ENCODE data around the gene E2F6. TPM values are rescaled to one million over a fixed set of nuclear protein-coding genes. Genes with fewer than 3 reads are reported as not detected.
A peak's percentile ranks its signal among the peaks of the same experiment; 100 is the strongest.

Gene E2F6
- total and polyA plus RNA-seq, 2 of the 13 experiments (the other 11 are each of a cell fraction or from before 2014, with no cell fraction given) = 27.3 to 36.0 TPM

DNA sequence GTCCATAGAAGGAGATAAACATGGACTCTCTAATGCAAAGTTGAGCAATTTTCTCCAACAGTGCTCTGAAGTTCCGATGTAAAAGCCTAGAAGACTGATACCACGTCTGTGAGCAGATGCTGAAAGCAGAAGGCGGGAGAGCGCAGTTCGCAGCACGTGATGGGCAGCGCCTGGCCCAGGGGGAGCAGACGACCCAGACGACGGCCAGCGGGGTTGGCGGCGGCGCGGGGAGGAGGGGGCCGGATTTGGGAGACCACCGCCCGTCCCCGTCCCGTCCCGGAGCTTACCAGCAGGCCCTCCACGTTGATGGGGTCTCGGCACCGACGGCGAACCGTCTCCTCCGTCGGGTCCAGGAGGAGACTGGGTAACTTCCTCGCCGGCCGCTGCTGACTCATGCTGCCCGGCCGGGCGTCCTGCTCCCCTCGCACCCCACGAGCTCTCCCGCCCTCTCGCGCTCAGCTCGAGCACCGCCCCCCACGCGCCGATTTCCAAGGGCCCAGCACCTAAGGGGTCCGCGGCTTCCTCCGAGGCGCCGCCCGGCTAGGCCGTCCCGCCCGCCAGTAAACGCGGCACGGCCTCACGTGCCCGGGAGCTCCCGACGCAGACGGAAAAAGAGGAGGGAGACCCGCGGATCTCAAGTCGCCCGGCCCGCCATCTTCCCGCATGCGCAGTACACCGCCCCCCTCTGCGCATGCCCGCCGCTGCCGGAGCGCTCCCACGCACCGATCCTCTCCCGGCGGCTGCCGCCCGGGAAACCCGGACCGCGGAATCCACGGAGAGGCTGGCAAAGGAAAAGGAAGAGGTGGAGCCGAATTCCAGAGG is at the start of gene E2F6 (continued):
- TF ChIP-seq, protein P1, sequence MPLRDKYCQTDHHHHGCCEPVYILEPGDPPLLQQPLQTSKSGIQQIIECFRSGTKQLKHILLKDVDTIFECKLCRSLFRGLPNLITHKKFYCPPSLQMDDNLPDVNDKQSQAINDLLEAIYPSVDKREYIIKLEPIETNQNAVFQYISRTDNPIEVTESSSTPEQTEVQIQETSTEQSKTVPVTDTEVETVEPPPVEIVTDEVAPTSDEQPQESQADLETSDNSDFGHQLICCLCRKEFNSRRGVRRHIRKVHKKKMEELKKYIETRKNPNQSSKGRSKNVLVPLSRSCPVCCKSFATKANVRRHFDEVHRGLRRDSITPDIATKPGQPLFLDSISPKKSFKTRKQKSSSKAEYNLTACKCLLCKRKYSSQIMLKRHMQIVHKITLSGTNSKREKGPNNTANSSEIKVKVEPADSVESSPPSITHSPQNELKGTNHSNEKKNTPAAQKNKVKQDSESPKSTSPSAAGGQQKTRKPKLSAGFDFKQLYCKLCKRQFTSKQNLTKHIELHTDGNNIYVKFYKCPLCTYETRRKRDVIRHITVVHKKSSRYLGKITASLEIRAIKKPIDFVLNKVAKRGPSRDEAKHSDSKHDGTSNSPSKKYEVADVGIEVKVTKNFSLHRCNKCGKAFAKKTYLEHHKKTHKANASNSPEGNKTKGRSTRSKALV (CRISPR knock-in tag; IDR thresholded peaks at IDR 0.05) = peak; percentile 95; the same call in 1 of the 2 replicates
- TF ChIP-seq ZNF883 (CRISPR knock-in tag; IDR thresholded peaks at IDR 0.05; ENCODE audit: not compliant biosample characterization) (peak; percentile 100), MBNL3 (CRISPR knock-in tag; conservative IDR thresholded peaks at IDR 0.05) (no peak), KAT7 (CRISPR knock-in tag; IDR thresholded peaks at IDR 0.05; ENCODE audit: borderline replicate concordance) (peak; percentile 97), ZNF660 (CRISPR knock-in tag; IDR thresholded peaks at IDR 0.05; ENCODE audit: borderline replicate concordance, low read depth) (peak; percentile 39; the same call in 1 of the 2 replicates), RNF2 (conservative IDR thresholded peaks at IDR 0.05; ENCODE audit: low read depth) (peak; percentile 100)
- TF ChIP-seq, protein P2, sequence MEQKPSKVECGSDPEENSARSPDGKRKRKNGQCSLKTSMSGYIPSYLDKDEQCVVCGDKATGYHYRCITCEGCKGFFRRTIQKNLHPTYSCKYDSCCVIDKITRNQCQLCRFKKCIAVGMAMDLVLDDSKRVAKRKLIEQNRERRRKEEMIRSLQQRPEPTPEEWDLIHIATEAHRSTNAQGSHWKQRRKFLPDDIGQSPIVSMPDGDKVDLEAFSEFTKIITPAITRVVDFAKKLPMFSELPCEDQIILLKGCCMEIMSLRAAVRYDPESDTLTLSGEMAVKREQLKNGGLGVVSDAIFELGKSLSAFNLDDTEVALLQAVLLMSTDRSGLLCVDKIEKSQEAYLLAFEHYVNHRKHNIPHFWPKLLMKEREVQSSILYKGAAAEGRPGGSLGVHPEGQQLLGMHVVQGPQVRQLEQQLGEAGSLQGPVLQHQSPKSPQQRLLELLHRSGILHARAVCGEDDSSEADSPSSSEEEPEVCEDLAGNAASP (CRISPR knock-in tag; IDR thresholded peaks at IDR 0.05; ENCODE audit: borderline replicate concordance) = peak; percentile 79
- TF ChIP-seq, protein P3, sequence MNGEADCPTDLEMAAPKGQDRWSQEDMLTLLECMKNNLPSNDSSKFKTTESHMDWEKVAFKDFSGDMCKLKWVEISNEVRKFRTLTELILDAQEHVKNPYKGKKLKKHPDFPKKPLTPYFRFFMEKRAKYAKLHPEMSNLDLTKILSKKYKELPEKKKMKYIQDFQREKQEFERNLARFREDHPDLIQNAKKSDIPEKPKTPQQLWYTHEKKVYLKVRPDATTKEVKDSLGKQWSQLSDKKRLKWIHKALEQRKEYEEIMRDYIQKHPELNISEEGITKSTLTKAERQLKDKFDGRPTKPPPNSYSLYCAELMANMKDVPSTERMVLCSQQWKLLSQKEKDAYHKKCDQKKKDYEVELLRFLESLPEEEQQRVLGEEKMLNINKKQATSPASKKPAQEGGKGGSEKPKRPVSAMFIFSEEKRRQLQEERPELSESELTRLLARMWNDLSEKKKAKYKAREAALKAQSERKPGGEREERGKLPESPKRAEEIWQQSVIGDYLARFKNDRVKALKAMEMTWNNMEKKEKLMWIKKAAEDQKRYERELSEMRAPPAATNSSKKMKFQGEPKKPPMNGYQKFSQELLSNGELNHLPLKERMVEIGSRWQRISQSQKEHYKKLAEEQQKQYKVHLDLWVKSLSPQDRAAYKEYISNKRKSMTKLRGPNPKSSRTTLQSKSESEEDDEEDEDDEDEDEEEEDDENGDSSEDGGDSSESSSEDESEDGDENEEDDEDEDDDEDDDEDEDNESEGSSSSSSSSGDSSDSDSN (CRISPR knock-in tag; IDR thresholded peaks at IDR 0.05) = peak; percentile 97
- TF ChIP-seq, protein P4, sequence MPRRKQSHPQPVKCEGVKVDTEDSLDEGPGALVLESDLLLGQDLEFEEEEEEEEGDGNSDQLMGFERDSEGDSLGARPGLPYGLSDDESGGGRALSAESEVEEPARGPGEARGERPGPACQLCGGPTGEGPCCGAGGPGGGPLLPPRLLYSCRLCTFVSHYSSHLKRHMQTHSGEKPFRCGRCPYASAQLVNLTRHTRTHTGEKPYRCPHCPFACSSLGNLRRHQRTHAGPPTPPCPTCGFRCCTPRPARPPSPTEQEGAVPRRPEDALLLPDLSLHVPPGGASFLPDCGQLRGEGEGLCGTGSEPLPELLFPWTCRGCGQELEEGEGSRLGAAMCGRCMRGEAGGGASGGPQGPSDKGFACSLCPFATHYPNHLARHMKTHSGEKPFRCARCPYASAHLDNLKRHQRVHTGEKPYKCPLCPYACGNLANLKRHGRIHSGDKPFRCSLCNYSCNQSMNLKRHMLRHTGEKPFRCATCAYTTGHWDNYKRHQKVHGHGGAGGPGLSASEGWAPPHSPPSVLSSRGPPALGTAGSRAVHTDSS (CRISPR knock-in tag; conservative IDR thresholded peaks at IDR 0.05) = no peak
- TF ChIP-seq, protein P5, sequence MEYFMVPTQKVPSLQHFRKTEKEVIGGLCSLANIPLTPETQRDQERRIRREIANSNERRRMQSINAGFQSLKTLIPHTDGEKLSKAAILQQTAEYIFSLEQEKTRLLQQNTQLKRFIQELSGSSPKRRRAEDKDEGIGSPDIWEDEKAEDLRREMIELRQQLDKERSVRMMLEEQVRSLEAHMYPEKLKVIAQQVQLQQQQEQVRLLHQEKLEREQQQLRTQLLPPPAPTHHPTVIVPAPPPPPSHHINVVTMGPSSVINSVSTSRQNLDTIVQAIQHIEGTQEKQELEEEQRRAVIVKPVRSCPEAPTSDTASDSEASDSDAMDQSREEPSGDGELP (IDR thresholded peaks at IDR 0.05; ENCODE audit: borderline replicate concordance, low read depth) = peak; percentile 26; the same call in 1 of the 2 replicates
- TF ChIP-seq, protein P6, sequence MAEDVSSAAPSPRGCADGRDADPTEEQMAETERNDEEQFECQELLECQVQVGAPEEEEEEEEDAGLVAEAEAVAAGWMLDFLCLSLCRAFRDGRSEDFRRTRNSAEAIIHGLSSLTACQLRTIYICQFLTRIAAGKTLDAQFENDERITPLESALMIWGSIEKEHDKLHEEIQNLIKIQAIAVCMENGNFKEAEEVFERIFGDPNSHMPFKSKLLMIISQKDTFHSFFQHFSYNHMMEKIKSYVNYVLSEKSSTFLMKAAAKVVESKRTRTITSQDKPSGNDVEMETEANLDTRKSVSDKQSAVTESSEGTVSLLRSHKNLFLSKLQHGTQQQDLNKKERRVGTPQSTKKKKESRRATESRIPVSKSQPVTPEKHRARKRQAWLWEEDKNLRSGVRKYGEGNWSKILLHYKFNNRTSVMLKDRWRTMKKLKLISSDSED (CRISPR knock-in tag; IDR thresholded peaks at IDR 0.05) = peak; percentile 86; the same call in 1 of the 2 replicates

Measured in HepG2 (cell line).